GM12873 (cell line): ENCODE measurements around the gene ABCC10.

Experiments
- CTCF ChIP-seq: IDR thresholded peaks from 2 replicates; pipeline ENCODE4 v1.5.1; 2012; ENCODE audit warnings: low read depth, mild to moderate bottlenecking, moderate library complexity, low read length, control low read depth; ENCODE audit not compliant: insufficient read depth; ENCODE audit errors: missing control alignments

Gene ABCC10

GRCh38 chr6:43420012-43420709 lies 7.2 kb upstream of the ABCC10 start:
- no peak for TF ChIP-seq CTCF

- TF ChIP-seq CTCF: no peak
These were observed 5.5 kb upstream of the ABCC10 start for GRCh38 chr6:43421831-43422230.

- TF ChIP-seq CTCF: no peak
These were observed 374 bp upstream of the ABCC10 start for GRCh38 chr6:43426928-43427405.

- TF ChIP-seq CTCF: no peak
These were observed 800 bp downstream of the ABCC10 start for GRCh38 chr6:43428112-43428570.

GRCh38 chr6:43428874-43429273 lies 1.5 kb downstream of the ABCC10 start:
- TF ChIP-seq CTCF: no peak

- TF ChIP-seq CTCF: no peak
These were observed 4.9 kb downstream of the ABCC10 start for GRCh38 chr6:43432009-43432945.

- no peak for TF ChIP-seq CTCF
These were observed 5.8 kb downstream of the ABCC10 start for GRCh38 chr6:43433148-43433547.
